ENCODE data around the gene RFXAP.
A peak's percentile ranks its signal among the peaks of the same experiment; 100 is the strongest.
"Not testable (repeated sequence)": the region's sequence is repeated elsewhere in the genome, so short reads cannot be mapped to it uniquely, and the experiment has no call there.

Gene RFXAP

GRCh38 chr13:36818804-36819738, at the start of gene RFXAP:
TSS of gene RFXAP (plus strand) at chr13:36819222. CDS start at chr13:36819358, 136 bp downstream.
- peak; percentile 67 for DNase-seq

GRCh38 chr13:36769545-36769944, 49.5 kb upstream of the RFXAP start:
- no peak for DNase-seq

- no peak for DNase-seq
These were observed 48.3 kb upstream of the RFXAP start for GRCh38 chr13:36770741-36771140.

GRCh38 chr13:36772853-36773252, 46.2 kb upstream of the RFXAP start:
- no peak for DNase-seq

GRCh38 chr13:36774931-36775330, 44.1 kb upstream of the RFXAP start:
- no peak for DNase-seq

GRCh38 chr13:36776175-36776574, 42.8 kb upstream of the RFXAP start:
- no peak for DNase-seq

GRCh38 chr13:36778083-36778671, 40.8 kb upstream of the RFXAP start:
- DNase-seq, result no peak

GRCh38 chr13:36783890-36784289, 35.1 kb upstream of the RFXAP start:
- no peak for DNase-seq

- not testable (repeated sequence) for DNase-seq
These were observed 32.8 kb upstream of the RFXAP start for GRCh38 chr13:36786175-36786574.

- no peak for DNase-seq
These were observed 31.8 kb upstream of the RFXAP start for GRCh38 chr13:36787181-36787580.

GRCh38 chr13:36788276-36788675, 30.7 kb upstream of the RFXAP start:
- DNase-seq, result no peak

GRCh38 chr13:36789061-36789460, 30.0 kb upstream of the RFXAP start:
- DNase-seq, result no peak

- DNase-seq, result no peak
These were observed 29.3 kb upstream of the RFXAP start for GRCh38 chr13:36789730-36790129.

- no peak for DNase-seq
These were observed 24.3 kb upstream of the RFXAP start for GRCh38 chr13:36794706-36795105.

GRCh38 chr13:36795463-36795862, 23.6 kb upstream of the RFXAP start:
- DNase-seq, result no peak

GRCh38 chr13:36796052-36796451, 23.0 kb upstream of the RFXAP start:
- no peak for DNase-seq

GRCh38 chr13:36801035-36801434, 18.0 kb upstream of the RFXAP start:
- DNase-seq, result no peak

- DNase-seq, result no peak
These were observed 14.4 kb upstream of the RFXAP start for GRCh38 chr13:36804588-36804987.

GRCh38 chr13:36806102-36806501, 12.9 kb upstream of the RFXAP start:
- DNase-seq, result no peak

- DNase-seq, result no peak
These were observed 11.4 kb upstream of the RFXAP start for GRCh38 chr13:36807616-36808015.

- DNase-seq, result no peak
These were observed 5.8 kb upstream of the RFXAP start for GRCh38 chr13:36813225-36813624.

- DNase-seq, result no peak
These were observed 4.6 kb upstream of the RFXAP start for GRCh38 chr13:36814465-36814864.

- DNase-seq, result no peak
These were observed 4.0 kb upstream of the RFXAP start for GRCh38 chr13:36815062-36815461.

Measured in NCI-H1694 (cell line).